Esophagus squamous epithelium (tissue), 5 donors: ENCODE measurements around the gene ZMYND19. TPM values are rescaled to one million over a fixed set of nuclear protein-coding genes. Genes with fewer than 3 reads are reported as not detected.

Source experiments
- DNase-seq: peaks from one replicate; lab custom pipeline; 2025; lab: John Stamatoyannopoulos, UW
- H3K27ac ChIP-seq, 4 donors: fragments of 200-600 bp; sonication (generic); one replicate each; pipeline ENCODE4 v1.5.1; 2016 to 2019; ENCODE audit warnings: mild to moderate bottlenecking in 1 of 4
- H3K27me3 ChIP-seq, 4 donors: fragments of 200-600 bp; sonication (generic); 1 replicate in 3 of 4; 2 replicates in 1 of 4; pipeline versions ENCODE4 v1.5.1 to v1.6.0; 2017 to 2021; ENCODE audit warnings: antibody characterized with exemption in 1 of 4
- H3K36me3 ChIP-seq, 3 donors: fragments of 200-600 bp; sonication (generic); one replicate each; pipeline ENCODE4 v1.5.1; 2016 to 2019
- H3K4me1 ChIP-seq, 3 donors: fragments of 200-600 bp; sonication (generic); one replicate each; pipeline ENCODE4 v1.5.1; 2017 to 2019
- H3K4me3 ChIP-seq, 4 donors: fragments of 200-600 bp; sonication (generic); 1 replicate in 3 of 4; 2 replicates in 1 of 4; pipeline ENCODE4 v1.5.1; 2016 to 2019; ENCODE audit warnings: mild to moderate bottlenecking in 2 of 4, moderate library complexity in 1 of 4
- H3K9me3 ChIP-seq, 3 donors: fragments of 200-600 bp; sonication (generic); one replicate each; pipeline ENCODE4 v1.5.1; 2016 to 2019
- CTCF ChIP-seq, 6 experiments: fragments of 450-650 bp in 4 of 6; fragments of 200-600 bp in 2 of 6; sonication (generic) in 2 of 6; IDR thresholded peaks; one replicate each; pipeline ENCODE4 v1.5.1; 2016 to 2019; ENCODE audit warnings: antibody characterized with exemption in 6 of 6, mild to moderate bottlenecking in 4 of 6, moderate library complexity in 4 of 6
- POLR2A ChIP-seq, 4 donors: fragments of 450-650 bp; IDR thresholded peaks; one replicate each; pipeline ENCODE4 v1.6.1; 2017; ENCODE audit warnings: antibody characterized with exemption in 4 of 4, mild to moderate bottlenecking in 4 of 4, moderate library complexity in 3 of 4
- WGBS, 2 donors: methylation state at CpG; one replicate each; pipeline ENCODE4 v1.1.5; 2018; 5-methylcytosine and 5-hydroxymethylcytosine counted together
- intact Hi-C: fragments of 100-400 bp; cut with DNase I; formaldehyde crosslinking; loops from one replicate; pipeline ENCODE4 v1.15.0; 2022
- total RNA-seq, 4 donors: library from RNA; depleted of rRNA; stranded (reverse); fragments of >200 nt; gene quantifications; one replicate each; pipeline ENCODE4 v1.1.0, GENCODE V29; 2016
- donor health status: DM: yes; HTN: yes; CAD: no.

Gene ZMYND19
- total RNA-seq, 4 donors from 2014 or later: 17.5 to 28.8 (median 25.2) TPM

DNA sequence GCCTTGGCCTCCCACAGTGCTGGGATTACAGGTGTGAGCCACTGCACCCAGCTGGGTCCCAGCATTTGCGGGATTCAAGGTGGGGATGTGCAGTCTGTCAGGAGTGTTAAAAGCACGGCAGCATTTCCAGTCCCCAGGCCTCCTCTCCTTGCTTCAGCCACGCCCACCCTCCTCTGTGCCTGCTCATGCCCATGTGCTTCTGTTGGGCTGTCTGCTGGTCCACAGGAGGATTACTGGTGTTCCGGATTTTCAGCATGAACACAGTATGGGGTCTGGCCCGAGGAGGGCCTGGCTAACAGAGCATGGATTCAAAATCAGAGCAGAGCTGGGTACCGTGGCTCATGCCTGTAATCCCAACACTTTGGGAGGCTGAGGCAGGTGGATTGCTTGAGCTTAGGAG, 20.6 kb upstream of the ZMYND19 start:
- intact Hi-C loops: no loop called here
- no peak for DNase-seq
- no peaks in the 10 kb centered on the region for H3K9me3 ChIP-seq
- H3K27ac ChIP-seq: peak overlapping the region; percentile 90 to 94 (median 92)
- H3K27me3 ChIP-seq: no peaks in the 10 kb centered on the region
- peaks cover 47 to 83% (median 49%) of the 10 kb centered on the region in 3 donors for H3K4me1 ChIP-seq
- H3K4me3 ChIP-seq: no peak overlapping the region
- TF ChIP-seq CTCF (IDR thresholded peaks at IDR 0.05) (no peak), POLR2A (IDR thresholded peaks at IDR 0.05) (no peak)
- WGBS, 2 donors: 62 to 85% methylated on average over 3 to 6 of the region's 6 CpGs
- peaks cover 19 to 37% (median 33%) of the 10 kb centered on the region in 3 donors for H3K36me3 ChIP-seq

DNA sequence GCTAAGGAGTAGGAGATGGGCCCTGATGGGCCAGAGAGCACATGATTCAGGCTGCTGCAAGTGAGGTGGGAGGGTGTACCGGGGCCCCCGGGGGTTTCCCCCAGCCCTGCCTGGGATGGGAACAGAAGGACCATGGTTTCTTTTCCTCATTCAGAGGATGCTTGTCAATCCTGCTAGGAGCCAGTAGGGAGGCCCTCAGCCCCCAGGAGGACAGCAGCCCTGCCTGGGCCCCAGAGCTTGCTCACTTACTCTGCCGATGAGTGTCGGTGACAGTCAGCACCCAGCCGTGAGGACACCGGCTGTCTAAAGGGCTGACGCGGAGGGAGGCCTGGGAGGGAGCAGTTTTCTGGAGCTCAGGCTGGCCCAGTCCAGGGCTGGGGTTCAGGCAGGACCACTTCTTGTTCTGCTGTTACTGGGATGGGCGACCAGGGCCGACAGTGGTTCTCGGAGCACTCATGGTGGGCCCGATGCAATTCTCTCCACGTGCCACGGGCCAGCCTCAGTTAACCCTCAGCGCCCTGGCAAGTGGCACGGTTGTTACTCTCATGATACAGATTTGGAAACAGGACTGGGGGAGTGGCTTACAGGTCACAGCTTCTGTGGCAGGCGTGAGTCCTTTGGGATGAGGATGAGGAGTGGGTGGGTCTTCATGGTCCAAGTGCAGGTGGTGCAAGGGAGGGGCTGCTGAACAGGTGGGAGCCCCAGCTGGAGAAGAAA, 17.0 kb upstream of the ZMYND19 start:
- peaks cover 44 to 74% (median 46%) of the 10 kb centered on the region in 3 donors for H3K4me1 ChIP-seq
- H3K27me3 ChIP-seq: no peaks in the 10 kb centered on the region
- no peak for TF ChIP-seq CTCF (IDR thresholded peaks at IDR 0.05)
- H3K4me3 ChIP-seq: peak overlapping the region; percentile 69 to 95 (median 84)
- H3K36me3 ChIP-seq: peaks cover 0 to 8% (median 7%) of the 10 kb centered on the region in 3 donors
- intact Hi-C loops: no loop called here
- 47 to 49% methylated on average over 9 to 10 of the region's 17 CpGs for WGBS, 2 donors
- no peaks in the 10 kb centered on the region for H3K9me3 ChIP-seq
- H3K27ac ChIP-seq: peak overlapping the region; percentile 5 to 97 (median 90)
- no peak for DNase-seq

DNA sequence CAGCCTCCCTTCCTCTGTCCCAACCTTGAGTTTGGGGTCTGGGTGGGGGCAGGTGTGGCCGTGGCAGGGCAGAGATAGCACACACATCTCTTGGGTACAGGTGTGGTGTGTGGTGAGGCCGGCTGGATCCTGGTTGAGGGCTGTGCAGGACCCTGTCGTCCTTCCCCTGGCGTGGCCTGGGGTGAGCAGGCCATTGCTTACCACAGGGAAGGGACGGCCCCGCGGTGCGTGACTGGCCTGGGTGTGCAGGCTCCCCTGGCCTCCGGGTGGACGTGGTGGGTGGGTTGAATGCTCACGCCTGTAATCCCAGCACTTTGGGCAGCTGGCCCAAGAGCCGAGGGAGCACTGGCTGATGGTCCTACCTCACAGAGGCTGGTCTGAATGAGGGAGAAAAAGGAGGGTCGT, 16.4 kb upstream of the ZMYND19 start:
- no peak for DNase-seq
- Histone ChIP-seq H3K27me3 (no peaks in the 10 kb centered on the region), H3K4me3 (peak overlapping the region; percentile 69 to 95 (median 84)), H3K4me1 (peaks cover 38 to 68% (median 42%) of the 10 kb centered on the region in 3 donors), H3K36me3 (peaks cover 0 to 8% (median 7%) of the 10 kb centered on the region in 3 donors), H3K27ac (peak overlapping the region; percentile 85 to 97 (median 96)), H3K9me3 (no peaks in the 10 kb centered on the region)
- WGBS, 2 donors: 0 to 43% methylated on average over 1 of the region's 13 CpGs
- TF ChIP-seq CTCF (IDR thresholded peaks at IDR 0.05): no peak
- TF ChIP-seq POLR2A (IDR thresholded peaks at IDR 0.05): no peak
- intact Hi-C loops: no loop called here

DNA sequence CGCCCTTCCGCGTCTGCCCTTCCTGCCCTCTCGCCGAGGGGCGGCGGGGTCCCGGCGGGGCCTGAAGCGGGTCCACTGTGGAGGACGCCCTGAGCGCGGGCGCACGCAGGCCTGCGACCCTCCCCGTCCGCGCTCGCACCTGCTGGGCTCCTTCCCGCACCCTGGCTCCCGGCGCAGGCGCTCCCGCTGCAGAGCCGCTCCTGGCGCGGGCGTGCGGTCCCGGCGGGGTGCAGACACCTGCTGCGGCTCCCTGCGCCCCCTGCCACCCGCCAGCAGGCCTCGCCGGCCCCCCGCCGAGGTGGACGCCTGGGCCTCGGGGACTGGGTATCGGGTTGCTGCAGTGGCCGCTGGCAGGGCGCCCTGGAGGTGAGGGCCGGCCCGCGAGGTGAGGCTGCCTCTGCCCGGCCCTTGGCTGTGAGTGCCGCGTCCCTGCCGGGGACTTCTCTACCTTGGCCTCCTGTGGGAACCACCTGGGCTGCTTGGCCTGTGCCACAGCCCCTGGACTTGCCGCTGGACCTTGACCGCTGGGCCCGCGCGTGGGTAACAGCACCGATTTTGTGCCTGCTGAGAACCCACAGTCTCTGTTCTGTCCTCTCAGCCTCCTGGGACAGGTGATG, 15.8 kb upstream of the ZMYND19 start:
- H3K27me3 ChIP-seq: no peaks in the 10 kb centered on the region
- no peak for DNase-seq
- TF ChIP-seq POLR2A (IDR thresholded peaks at IDR 0.05) (no peak), CTCF (IDR thresholded peaks at IDR 0.05) (no peak)
- WGBS, 2 donors: no CpG with 5 or more reads among the region's 57 CpGs
- H3K36me3 ChIP-seq: peaks cover 0 to 8% (median 7%) of the 10 kb centered on the region in 3 donors
- H3K4me3 ChIP-seq: peak overlapping the region; percentile 69 to 95 (median 84)
- no peaks in the 10 kb centered on the region for H3K9me3 ChIP-seq
- peaks cover 32 to 62% (median 36%) of the 10 kb centered on the region in 3 donors for H3K4me1 ChIP-seq
- peak overlapping the region; percentile 85 to 97 (median 96) for H3K27ac ChIP-seq
- intact Hi-C loops: no loop called here
